Breast epithelium (tissue), 4 donors: ENCODE results near the gene MMP7. TPM values are rescaled to one million over a fixed set of nuclear protein-coding genes. Genes with fewer than 3 reads are reported as not detected.
"Not testable (repeated sequence)": the region's sequence is repeated elsewhere in the genome, so short reads cannot be mapped to it uniquely, and the experiment has no call there.

Source experiments
- DNase-seq, 2 donors: peaks; one replicate each; pipeline ENCODE4 v3.0.0-alpha.2; 2019; ENCODE audit warnings: low spot score in 2 of 2
- H3K27ac ChIP-seq, 2 donors: fragments of 200-600 bp; sonication (generic) in 1 of 2; one replicate each; pipeline ENCODE4 v1.5.1; 2016 to 2019; ENCODE audit warnings: mild to moderate bottlenecking in 1 of 2
- H3K27me3 ChIP-seq, 2 donors: fragments of 200-600 bp; sonication (generic) in 1 of 2; one replicate each; pipeline versions ENCODE4 v1.5.1 to v1.6.0; 2017 to 2019; ENCODE audit warnings: control low read depth in 1 of 2, mild to moderate bottlenecking in 1 of 2
- H3K36me3 ChIP-seq: fragments of 200-600 bp; one replicate; pipeline ENCODE4 v1.5.1; 2019
- H3K4me1 ChIP-seq, 2 donors: fragments of 200-600 bp; sonication (generic); one replicate each; pipeline ENCODE4 v1.5.1; 2016 to 2019; ENCODE audit warnings: control low read depth in 1 of 2
- H3K4me3 ChIP-seq, 3 donors: fragments of 200-600 bp; sonication (generic); 1 replicate in 2 of 3; 2 replicates in 1 of 3; pipeline ENCODE4 v1.5.1; 2016 to 2019; ENCODE audit warnings: mild to moderate bottlenecking in 3 of 3, moderate library complexity in 2 of 3
- H3K9me3 ChIP-seq, 2 donors: fragments of 200-600 bp; sonication (generic) in 1 of 2; one replicate each; pipeline ENCODE4 v1.5.1; 2016 to 2019; ENCODE audit warnings: control low read depth in 1 of 2
- POLR2A ChIP-seq: fragments of 450-650 bp; IDR thresholded peaks from one replicate; pipeline ENCODE4 v1.6.1; 2016; ENCODE audit warnings: antibody characterized with exemption, mild to moderate bottlenecking, moderate library complexity
- POLR2AphosphoS5 ChIP-seq, 3 donors: sonication (generic); formaldehyde crosslinking; IDR thresholded peaks; one replicate each; pipeline ENCODE4 v1.6.1; 2017; ENCODE audit warnings: antibody characterized with exemption in 3 of 3
- intact Hi-C: fragments of 100-400 bp; cut with DNase I; formaldehyde crosslinking; loops from one replicate; pipeline ENCODE4 v1.15.1; 2023; ENCODE audit warnings: low total_unique reads
- total RNA-seq, 3 donors: library from RNA; depleted of rRNA; stranded (reverse); fragments of >200 nt; gene quantifications; one replicate each; pipeline ENCODE4 v1.1.0, GENCODE V29; 2016
- TF ChIP-seq, protein P1 (sequence below), 3 donors: fragments of 450-650 bp; IDR thresholded peaks; one replicate each; pipeline ENCODE4 v1.5.1; 2016 to 2017; ENCODE audit warnings: antibody characterized with exemption in 3 of 3, mild to moderate bottlenecking in 3 of 3, moderate library complexity in 3 of 3

MMP7 gene
- total RNA-seq, 3 donors from 2014 or later = 2.1 to 1,213 (median 247) TPM

DNA sequence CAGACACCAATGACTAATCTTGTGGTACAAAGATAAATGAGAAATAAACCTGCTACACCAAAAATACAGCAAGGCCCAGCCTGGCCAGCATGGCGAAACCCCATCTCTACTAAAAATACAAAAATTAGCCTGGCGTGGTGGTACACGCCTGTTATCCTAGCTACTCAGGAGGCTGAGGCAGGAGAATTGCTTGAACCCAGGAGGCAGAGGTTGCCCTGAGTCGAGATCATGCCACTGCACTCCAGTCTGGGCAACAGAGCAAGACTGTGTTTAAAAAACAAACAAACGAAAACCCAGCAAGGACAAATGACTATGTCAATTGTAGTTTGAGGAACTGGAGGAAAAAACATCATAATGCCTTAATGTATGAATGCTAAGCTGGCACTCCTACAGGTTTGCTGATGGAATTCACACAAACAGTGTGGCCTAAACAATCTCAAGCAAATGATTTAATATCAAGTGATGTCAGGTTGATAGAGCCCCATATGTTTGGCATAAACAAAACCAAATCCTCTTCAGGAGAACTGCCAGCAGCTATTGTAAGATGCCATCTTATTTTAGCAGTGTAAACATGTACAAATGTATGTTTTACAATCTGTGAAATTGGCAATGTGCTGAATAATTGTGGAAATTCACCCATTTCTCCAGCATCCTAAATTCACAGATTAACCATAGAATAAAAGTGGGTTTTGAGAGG, 20.0 kb downstream of the MMP7 start:
- no peaks in the 10 kb centered on the region for H3K4me1 ChIP-seq
- TF ChIP-seq POLR2A (no peak), POLR2AphosphoS5 (IDR thresholded peaks at IDR 0.05) (no peak)
- TF ChIP-seq, protein P1, sequence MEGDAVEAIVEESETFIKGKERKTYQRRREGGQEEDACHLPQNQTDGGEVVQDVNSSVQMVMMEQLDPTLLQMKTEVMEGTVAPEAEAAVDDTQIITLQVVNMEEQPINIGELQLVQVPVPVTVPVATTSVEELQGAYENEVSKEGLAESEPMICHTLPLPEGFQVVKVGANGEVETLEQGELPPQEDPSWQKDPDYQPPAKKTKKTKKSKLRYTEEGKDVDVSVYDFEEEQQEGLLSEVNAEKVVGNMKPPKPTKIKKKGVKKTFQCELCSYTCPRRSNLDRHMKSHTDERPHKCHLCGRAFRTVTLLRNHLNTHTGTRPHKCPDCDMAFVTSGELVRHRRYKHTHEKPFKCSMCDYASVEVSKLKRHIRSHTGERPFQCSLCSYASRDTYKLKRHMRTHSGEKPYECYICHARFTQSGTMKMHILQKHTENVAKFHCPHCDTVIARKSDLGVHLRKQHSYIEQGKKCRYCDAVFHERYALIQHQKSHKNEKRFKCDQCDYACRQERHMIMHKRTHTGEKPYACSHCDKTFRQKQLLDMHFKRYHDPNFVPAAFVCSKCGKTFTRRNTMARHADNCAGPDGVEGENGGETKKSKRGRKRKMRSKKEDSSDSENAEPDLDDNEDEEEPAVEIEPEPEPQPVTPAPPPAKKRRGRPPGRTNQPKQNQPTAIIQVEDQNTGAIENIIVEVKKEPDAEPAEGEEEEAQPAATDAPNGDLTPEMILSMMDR (IDR thresholded peaks at IDR 0.05) = no peak
- no peak overlapping the region for H3K4me3 ChIP-seq
- intact Hi-C loops = no loop called here
- H3K36me3 ChIP-seq = no peaks in the 10 kb centered on the region
- no peaks in the 10 kb centered on the region for H3K9me3 ChIP-seq
- H3K27ac ChIP-seq = no peak overlapping the region
- DNase-seq = no peak
- H3K27me3 ChIP-seq = no peaks in the 10 kb centered on the region

DNA sequence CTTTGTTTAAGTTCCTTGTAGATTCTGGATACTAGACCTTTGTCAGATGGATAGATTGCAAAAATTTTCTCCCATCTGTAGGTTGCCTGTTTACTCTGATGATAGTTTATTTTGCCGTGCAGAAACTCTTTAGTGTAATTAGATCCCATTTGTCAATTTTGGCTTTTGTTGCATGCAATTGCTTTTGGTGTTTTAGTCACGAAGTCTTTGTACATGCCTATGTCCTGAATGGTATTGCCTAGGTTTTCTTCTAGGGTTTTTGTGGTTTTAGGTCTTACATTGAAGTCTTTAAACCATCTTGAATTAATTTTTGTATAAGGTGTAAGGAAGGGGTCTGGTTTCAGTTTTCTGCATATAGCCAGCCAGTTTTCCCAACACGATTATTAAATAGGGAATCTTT, 27.7 kb downstream of the MMP7 start:
- H3K4me3 ChIP-seq, DNase-seq, H3K27ac ChIP-seq, H3K9me3 ChIP-seq, H3K27me3 ChIP-seq, H3K4me1 ChIP-seq, intact Hi-C loops, H3K36me3 ChIP-seq: not testable (repeated sequence)

DNA sequence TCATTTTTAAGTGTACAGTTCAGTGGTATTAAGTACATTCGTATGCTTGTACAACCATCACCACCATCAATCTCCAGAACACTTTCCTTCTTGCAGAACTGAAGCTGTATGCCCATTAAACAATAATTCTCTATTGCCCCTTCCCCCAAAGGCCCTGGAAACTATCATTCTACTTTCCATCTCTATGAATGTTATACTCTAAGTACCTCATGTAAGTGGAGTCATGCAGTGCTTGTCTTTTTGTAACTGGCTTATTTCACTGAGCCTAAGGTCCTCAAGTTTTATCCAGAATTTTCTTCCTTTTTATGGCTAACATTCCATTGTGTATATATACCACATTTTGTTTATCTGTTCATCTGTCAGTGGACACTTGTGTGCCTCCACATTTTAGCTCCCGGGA, 29.7 kb downstream of the MMP7 start:
- TF ChIP-seq, protein P1 (IDR thresholded peaks at IDR 0.05) = no peak
- TF ChIP-seq POLR2AphosphoS5 (IDR thresholded peaks at IDR 0.05) = no peak
- no peak for TF ChIP-seq POLR2A

DNA sequence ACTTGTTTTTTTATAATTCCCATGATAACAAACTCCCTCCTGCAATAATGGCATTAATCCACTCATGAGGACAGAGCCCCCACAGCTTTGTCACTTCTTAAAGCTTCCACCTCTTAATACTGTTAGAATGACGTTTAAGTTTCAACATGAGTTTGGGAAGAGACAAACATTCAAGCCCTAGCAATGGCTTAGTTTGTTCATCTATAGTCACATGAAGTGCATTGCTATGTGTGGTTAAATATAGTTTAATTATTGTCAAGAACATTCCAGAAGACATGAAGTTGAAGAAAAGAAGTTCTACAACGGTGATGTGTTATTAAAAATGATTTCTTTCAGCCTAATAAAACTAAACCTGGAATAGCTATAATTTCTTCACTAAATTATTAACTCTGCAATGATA, 30.6 kb downstream of the MMP7 start:
- Histone ChIP-seq H3K4me1 (no peaks in the 10 kb centered on the region), H3K27me3 (no peaks in the 10 kb centered on the region), H3K4me3 (no peak overlapping the region), H3K27ac (no peak overlapping the region), H3K36me3 (no peaks in the 10 kb centered on the region), H3K9me3 (no peaks in the 10 kb centered on the region)
- no peak for DNase-seq
- intact Hi-C loops = loop anchor here (10.0 kb wide), 1 partner anchor 1235 kb away; no protein-coding TSS in a partner anchor
- TF ChIP-seq, protein P1 (IDR thresholded peaks at IDR 0.05) = no peak
- TF ChIP-seq POLR2A = no peak
- TF ChIP-seq POLR2AphosphoS5 (IDR thresholded peaks at IDR 0.05) = no peak

More for the DNA sequence above, 29.7 kb downstream of the MMP7 start:
- H3K27ac ChIP-seq = no peak overlapping the region
- H3K4me3 ChIP-seq = no peak overlapping the region
- H3K9me3 ChIP-seq = no peaks in the 10 kb centered on the region
- DNase-seq = no peak
- no peaks in the 10 kb centered on the region for H3K27me3 ChIP-seq
- H3K36me3 ChIP-seq = no peaks in the 10 kb centered on the region
- intact Hi-C loops = no loop called here
- no peaks in the 10 kb centered on the region for H3K4me1 ChIP-seq

DNA sequence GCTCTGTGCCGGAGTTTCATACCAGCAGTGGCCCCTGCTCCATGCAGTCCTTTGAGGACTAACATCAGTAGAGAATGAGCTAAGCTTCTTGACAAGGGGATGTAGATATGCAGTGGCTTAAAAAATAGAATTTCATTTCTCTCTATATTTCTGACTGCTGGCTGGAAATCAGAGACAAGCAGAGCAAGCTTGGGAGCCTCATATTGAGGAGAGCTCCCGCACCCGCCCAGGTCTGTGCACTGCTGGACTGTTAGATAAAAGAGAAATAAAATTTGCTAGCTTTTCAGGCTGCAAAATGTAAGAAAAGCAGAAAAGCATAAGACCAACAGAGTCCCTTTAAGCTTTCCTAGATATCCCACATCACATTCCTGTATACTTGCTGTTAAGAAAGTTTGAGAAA, 31.4 kb downstream of the MMP7 start:
- Histone ChIP-seq H3K36me3 (no peaks in the 10 kb centered on the region), H3K27me3 (no peaks in the 10 kb centered on the region), H3K4me1 (peaks cover 0 to 4% of the 10 kb centered on the region in 2 donors), H3K9me3 (no peaks in the 10 kb centered on the region), H3K4me3 (no peak overlapping the region), H3K27ac (peak overlapping the region in 1 of 2 donors; percentile 58)
- TF ChIP-seq POLR2AphosphoS5 (IDR thresholded peaks at IDR 0.05) = no peak
- no peak for TF ChIP-seq POLR2A
- TF ChIP-seq, protein P1 (IDR thresholded peaks at IDR 0.05) = no peak
- no peak for DNase-seq
- intact Hi-C loops = loop anchor here (10.0 kb wide), 1 partner anchor 1236 kb away; no protein-coding TSS in a partner anchor
